ENCODE measurements around the gene OR10H5.
"Not testable (repeated sequence)": the region's sequence is repeated elsewhere in the genome, so short reads cannot be mapped to it uniquely, and the experiment has no call there.

OR10H5 gene, protein sequence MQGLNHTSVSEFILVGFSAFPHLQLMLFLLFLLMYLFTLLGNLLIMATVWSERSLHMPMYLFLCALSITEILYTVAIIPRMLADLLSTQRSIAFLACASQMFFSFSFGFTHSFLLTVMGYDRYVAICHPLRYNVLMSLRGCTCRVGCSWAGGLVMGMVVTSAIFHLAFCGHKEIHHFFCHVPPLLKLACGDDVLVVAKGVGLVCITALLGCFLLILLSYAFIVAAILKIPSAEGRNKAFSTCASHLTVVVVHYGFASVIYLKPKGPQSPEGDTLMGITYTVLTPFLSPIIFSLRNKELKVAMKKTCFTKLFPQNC

DNA sequence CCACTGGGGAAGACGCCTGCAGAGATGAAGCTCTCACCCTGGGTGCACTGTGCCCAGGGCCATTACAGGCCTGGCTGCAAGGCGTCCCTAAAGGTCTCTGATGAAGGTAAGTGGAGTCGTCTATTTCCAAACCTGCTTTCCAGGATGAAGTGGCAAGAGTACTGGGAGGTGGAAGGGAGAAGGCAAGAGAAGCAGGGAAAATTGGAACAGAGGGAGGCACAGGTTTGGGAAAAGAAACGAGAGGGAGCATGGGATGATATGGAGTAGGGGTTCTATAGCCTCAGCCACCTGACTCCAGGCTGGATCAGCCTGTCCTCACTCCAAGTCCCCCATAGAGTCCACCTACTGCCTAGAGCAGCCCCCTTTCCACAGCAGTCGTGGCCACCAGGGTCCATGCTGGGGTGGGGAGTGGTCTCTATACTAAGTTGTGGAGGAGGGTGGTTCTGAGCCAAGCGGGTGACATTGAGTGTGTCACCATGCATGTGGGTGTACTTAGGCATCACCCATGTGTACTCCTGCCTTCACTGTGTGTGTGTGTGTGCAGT is at the start of gene OR10H5:
Gene OR10H5, plus strand, starts transcription at position 51 of the 545 bp plus-strand sequence. CDS start 6,388 bp downstream, outside the sequence.
- DNase-seq (ENCODE audit: insufficient read length, low spot score), result no peak
- TF ChIP-seq POLR2A (IDR thresholded peaks at IDR 0.05; ENCODE audit: low read depth, low read length), result no peak
- no peak for FAIRE-seq

DNA sequence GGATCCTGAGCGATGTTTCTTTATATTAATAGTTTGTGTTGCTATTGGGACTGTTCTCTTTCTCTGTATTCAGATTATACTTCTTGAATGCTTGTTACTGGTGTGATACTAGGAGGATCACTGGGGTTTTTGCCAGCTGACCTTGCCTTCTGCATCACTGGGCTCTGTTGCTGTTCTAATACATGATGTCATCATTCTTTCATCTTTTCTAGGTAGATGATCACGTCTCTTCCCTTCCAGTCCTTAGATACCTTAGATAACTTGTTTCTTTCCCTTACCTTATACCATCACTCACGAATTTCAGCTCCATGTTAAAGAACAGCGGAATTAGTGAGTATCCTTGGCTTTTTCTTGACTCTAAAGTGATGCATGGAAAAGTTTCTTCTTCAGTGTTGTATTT is 49.7 kb upstream of the OR10H5 start, which contains the start of gene OR10H3:
Gene OR10H3, plus strand, starts transcription at position 264 of the 400 bp plus-strand sequence. CDS start 3,408 bp downstream, outside the sequence.
- no peak for DNase-seq (ENCODE audit: insufficient read length, low spot score)
- TF ChIP-seq POLR2A (IDR thresholded peaks at IDR 0.05; ENCODE audit: low read depth, low read length), result no peak
- FAIRE-seq, result no peak

DNA sequence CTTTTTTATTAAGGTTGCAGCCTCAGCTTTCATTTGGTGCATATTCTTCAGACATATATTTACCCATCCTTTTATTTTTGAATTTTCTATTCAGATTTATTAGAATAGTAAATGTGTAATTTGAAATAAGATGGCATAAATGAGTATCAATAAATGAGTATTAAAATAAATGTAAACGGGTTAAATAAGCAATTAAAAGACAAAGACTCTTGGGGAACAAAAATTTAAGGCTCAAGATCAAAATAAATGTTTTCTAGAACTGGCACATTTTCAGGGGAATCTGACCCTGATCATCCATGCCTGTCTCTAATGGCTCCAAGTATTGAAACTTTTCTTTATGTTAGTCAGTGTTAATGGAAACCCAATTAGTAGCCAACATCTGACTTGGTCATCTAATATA is 46.7 kb upstream of the OR10H5 start:
- DNase-seq (ENCODE audit: insufficient read length, low spot score) (no peak), FAIRE-seq (no peak)
- no peak for TF ChIP-seq POLR2A (IDR thresholded peaks at IDR 0.05; ENCODE audit: low read depth, low read length)

DNA sequence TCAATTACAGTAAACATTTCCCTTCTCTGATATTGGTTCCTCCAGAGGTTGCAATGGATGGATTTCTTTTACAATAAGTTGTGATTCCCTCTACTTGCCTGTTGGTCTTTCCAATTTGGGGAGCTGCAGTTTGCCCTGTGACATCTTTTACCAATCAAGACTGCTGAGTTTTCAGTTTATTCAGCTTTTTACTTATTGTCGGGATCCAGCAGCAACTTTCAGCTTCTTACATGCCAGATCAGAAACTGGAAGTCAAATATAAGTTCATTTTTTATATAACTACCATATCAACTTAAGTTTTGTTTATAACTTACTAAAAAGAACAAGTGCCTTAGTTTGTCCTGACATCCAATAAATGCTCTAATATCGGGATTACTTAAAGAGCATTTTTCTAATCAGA is 39.2 kb upstream of the OR10H5 start:
- no peak for FAIRE-seq
- TF ChIP-seq POLR2A (IDR thresholded peaks at IDR 0.05; ENCODE audit: low read depth, low read length), result no peak
- no peak for DNase-seq (ENCODE audit: insufficient read length, low spot score)

DNA sequence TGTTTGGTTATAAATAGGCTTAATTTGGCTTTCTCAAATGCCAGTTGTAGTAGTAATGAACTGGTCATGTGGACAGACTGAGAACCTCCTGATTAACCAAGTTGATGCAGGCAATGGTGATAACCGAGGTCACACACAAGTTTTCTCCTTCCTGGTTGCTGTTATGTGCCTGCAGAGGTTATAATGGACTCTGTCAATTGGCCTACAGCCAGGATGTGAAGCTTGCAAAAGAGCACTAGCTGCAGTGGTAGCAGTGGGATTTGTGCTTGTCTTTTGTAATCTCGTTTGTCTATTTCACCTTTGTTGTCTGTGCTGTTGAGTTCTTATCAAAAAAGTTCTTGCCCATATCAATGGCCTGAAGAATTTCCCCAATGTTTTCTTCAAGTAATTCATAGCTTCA is 29.1 kb upstream of the OR10H5 start:
- FAIRE-seq, result no peak
- no peak for DNase-seq (ENCODE audit: insufficient read length, low spot score)

DNA sequence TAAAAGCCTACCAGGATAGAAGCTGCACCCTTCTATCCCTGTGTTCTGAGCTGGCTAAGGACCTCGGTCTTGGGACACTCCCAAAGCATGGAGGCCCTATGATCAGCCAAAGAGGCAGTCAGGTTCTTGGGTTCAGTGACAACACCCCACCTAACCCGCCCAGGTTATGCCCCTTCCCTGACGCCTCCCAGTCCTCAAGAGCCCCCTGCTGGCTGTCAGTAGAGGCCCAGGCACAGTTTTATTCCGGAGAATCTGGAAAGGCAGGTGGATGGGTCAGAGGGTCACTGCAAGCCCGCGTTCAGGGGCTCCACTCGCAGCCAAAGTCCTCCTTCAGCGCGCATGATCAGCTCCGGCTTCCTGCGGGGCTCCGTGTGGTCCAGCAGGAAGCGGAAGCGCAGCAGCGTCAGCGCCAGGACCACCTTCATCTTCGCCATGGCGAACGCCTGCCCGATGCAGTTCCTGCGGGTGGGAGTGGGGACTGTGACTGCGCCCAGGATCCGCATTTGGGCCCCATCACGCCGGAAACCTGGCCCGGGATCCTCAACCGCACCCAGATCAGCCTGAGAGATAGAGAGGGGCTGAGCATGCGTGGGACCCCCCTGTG is 27.4 kb upstream of the OR10H5 start:
- no peak for DNase-seq (ENCODE audit: insufficient read length, low spot score)
- TF ChIP-seq POLR2A (IDR thresholded peaks at IDR 0.05; ENCODE audit: low read depth, low read length), result peak; percentile 49; the same call in 1 of the 2 replicates
- FAIRE-seq, result no peak

More for the DNA sequence above, 29.1 kb upstream of the OR10H5 start:
- TF ChIP-seq POLR2A (IDR thresholded peaks at IDR 0.05; ENCODE audit: low read depth, low read length), result no peak

DNA sequence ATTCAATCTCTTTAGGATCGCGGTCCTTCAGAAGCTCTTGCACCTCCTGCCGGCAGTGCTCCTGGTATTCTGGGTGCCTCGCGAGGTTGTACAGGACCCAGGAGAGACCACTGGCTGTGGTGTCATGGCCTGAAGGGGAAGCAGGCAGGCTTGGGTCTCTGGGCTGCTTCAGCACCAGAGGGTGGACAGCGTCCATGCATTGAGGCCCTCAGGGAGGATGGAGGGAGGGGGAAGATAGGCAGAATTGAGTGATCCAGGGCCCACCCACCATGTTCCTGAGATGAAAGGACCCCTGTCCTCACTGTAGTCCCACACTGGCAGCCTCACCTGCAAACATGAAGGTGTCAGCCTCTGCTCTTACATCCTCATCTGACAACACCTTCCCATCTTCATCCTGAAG is 17.9 kb upstream of the OR10H5 start:
- FAIRE-seq (no peak), DNase-seq (ENCODE audit: insufficient read length, low spot score) (no peak)
- no peak for TF ChIP-seq POLR2A (IDR thresholded peaks at IDR 0.05; ENCODE audit: low read depth, low read length)

DNA sequence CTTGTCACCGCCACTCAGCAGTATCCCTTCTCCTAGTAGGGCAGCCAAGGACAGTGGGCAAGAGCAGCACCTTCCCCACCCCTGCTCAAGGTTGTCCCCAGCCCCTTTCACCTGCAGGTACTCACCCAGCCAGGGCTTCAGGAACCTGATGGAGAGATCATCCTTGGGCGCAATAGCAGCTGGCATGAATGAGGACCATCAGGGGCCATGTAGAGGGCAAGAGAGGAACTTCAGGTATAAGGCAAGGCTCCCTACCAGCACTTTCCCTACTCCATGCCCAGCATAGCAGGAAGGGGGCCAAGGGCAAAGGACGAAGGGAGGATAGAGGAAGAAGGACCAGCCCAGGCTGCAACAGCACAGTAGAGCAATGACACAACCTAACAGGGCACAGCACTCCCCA is 13.3 kb upstream of the OR10H5 start:
- DNase-seq (ENCODE audit: insufficient read length, low spot score); FAIRE-seq: not testable (repeated sequence)

DNA sequence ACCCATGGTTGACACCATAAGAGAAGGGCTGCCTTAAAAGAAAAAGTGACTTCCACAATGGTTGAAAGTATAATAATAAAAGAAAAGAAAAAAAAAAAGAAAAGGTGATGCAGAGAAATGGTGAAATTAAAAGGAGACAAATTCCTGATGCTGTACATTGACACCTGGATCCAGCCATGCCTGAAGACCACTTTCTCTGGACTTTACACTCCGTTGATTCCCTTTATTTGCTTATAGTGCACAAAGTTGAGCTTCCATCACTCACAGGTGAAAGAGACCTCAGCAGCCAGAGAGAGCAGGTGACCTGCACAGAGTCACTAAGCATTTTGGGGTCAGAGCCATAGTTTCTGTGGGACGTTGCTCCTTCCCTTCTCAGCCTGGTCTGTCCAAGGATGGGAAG is 12.2 kb upstream of the OR10H5 start:
- FAIRE-seq (no peak), DNase-seq (ENCODE audit: insufficient read length, low spot score) (no peak)
- TF ChIP-seq POLR2A (IDR thresholded peaks at IDR 0.05; ENCODE audit: low read depth, low read length), result no peak

DNA sequence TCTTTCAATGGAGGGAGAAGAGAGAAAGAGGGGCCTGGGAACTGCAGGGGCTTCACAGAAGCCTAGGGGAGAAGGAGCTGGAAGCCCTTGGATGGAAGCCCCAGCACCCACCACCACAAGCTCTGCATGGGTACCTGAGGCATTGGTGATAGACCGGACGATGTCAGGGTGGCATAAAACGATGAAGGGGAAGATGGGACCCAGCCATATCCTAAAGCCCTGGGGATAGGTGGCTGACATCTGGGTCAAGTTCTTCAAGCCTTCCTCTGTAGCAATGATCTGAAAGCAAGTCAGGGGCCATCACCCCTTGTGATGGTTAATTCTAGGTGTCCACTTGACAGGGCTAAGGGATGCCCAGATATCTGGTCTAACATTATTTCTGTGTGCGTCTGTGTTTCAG is 11.2 kb upstream of the OR10H5 start:
- FAIRE-seq, result no peak
- no peak for TF ChIP-seq POLR2A (IDR thresholded peaks at IDR 0.05; ENCODE audit: low read depth, low read length)
- DNase-seq (ENCODE audit: insufficient read length, low spot score), result no peak

DNA sequence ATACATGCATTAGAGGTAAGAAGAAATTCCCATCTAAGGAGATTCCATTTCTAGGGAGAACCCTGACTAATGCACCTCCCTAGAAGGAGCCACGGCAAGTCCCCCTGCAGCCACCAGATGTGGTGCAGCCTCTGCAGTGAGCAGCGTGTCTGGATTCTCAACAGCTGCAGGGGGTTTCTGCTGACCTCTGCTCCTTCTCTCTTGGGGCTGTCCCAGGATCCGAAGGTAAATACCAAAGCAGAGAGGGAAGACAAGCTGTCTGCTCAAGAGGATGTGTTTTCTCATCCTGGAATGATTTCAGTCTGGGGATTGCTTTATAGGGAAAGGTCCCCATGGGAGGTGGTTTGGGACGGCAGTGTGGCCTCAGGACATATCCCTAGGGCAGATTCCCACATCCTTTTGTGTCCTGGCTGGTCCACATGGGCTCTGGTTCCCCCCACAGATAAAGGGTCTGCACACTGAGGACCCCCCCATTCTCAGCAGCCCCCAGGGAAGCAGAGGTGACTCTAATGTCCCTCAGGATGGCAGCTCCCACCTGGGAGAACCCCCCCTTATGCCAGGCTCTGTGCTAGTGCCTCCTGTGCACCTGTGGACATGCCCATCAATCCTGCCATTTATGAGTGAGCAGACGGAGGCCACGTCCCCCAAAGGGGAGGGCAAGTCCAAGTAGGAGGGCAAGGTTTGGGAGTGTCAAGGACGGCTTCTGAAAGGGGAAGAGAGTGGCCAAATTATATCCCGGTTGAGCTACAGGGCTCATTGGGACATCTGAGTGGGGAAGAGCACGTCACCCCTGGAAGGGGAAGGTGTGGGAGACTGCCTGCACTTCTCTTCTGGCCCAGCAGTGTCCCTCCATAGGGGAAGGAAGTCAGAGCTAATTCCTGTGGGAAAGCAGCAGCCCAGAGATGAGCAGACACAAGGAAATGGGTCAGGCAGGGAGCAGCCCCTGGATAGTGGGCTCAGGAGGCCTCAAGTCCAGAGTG is 10.2 kb upstream of the OR10H5 start:
- DNase-seq (ENCODE audit: insufficient read length, low spot score) (no peak), FAIRE-seq (no peak)
- TF ChIP-seq POLR2A (IDR thresholded peaks at IDR 0.05; ENCODE audit: low read depth, low read length), result no peak

DNA sequence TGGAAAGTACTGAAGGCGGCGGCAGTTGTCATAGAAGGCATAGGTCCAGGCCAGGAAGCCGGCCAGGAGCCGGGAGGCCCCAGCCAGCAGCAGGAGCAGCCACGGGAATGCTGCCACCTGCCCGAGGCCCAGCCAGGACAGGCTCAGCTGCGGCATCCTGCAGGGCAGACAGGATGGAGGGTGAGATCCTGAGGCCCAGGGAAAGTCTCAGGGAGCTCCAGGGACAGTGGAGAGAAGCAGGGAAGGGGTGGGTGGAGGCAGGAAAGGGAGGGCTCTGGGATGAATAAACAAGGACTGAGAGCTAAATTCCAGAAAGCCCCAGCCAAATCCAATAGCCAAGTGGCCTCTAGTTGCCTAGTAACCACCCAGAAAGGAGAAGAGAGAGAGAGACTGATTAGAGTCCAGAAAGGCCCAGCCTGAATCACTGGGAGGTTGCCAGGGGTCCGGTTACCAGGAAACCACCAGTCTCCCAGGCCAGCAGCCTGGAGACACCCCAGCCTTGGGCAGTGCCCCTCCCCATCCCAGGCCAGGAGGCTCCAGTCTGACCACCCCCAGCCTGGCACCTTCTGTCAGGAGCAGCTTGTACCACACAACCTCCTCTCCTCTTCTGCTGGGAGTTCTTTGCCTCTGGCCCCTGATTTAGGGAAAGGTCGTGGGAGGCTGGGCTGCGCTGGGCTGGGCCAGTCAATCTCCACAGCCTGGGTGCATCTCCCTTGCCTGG is 7.5 kb upstream of the OR10H5 start:
- FAIRE-seq (no peak), DNase-seq (ENCODE audit: insufficient read length, low spot score) (peak; percentile 40)
- no peak for TF ChIP-seq POLR2A (IDR thresholded peaks at IDR 0.05; ENCODE audit: low read depth, low read length)

All from H54 (cell line).